ENCODE results near the gene RBM19. TPM values are rescaled to one million over a fixed set of nuclear protein-coding genes. Genes with fewer than 3 reads are reported as not detected.

The RBM19 gene
- total and polyA plus RNA-seq, 2 donors (not counting 3 experiments of a cell fraction or from before 2014, with no cell fraction given), result 13.2 to 34.4 TPM

GRCh38 chr12:113954547-113954946 lies 11.6 kb downstream of the RBM19 start:
- intact Hi-C loops (cut with micrococcal nuclease), result no loop called here
- POLR2A ChIA-PET, result no interaction called here
- TF ChIP-seq GATA2 (IDR thresholded peaks at IDR 0.05; ENCODE audit: insufficient read depth, insufficient read length, low read depth, low read length) (no peak), POLR2AphosphoS5 (IDR thresholded peaks at IDR 0.05; ENCODE audit: insufficient read depth, low read depth, low read length) (no peak), EZH2 (IDR thresholded peaks at IDR 0.05; ENCODE audit: borderline replicate concordance, low read depth, low read length, severe bottlenecking) (no peak), MYC (IDR thresholded peaks at IDR 0.05; ENCODE audit: low read depth, low read length) (no peak), MAX (IDR thresholded peaks at IDR 0.05; ENCODE audit: insufficient read depth, insufficient read length) (no peak), POLR2A (IDR thresholded peaks at IDR 0.05; ENCODE audit: low read depth, low read length) (no peak), JUN (IDR thresholded peaks at IDR 0.05; ENCODE audit: borderline replicate concordance, insufficient read depth, insufficient read length, low read depth) (no peak), FOS (IDR thresholded peaks at IDR 0.05; ENCODE audit: borderline replicate concordance, insufficient read depth, low read length) (no peak), CTCF (IDR thresholded peaks at IDR 0.05; ENCODE audit: extremely low read depth in 1 of 2, insufficient read depth in 1 of 2, low read depth in 1 of 2, low read length in 2 of 2) (no peak)

More at GRCh38 chr12:113954547-113954946, 11.6 kb downstream of the RBM19 start:
- Histone ChIP-seq H3K9ac (replicated peaks; ENCODE audit: extremely low read depth, insufficient read depth, low read length) (no peak overlapping the region), H2AFZ (ENCODE audit: low read depth, low read length) (no peak overlapping the region), H3K36me3 (ENCODE audit: control insufficient read depth in 2 of 2, extremely low read depth in 1 of 2, insufficient read depth in 2 of 2, low read length in 2 of 2) (peaks cover 3 to 30% of the 10 kb centered on the region in 2 experiments), H3K4me3 (replicated peaks in 1 of 3; ENCODE audit: insufficient read depth in 1 of 3, low read depth in 1 of 3, low read length in 3 of 3) (no peak overlapping the region), H3K9me3 (replicated peaks; ENCODE audit: control insufficient read depth, insufficient read depth, low read length) (no peaks in the 10 kb centered on the region), H3K4me2 (ENCODE audit: insufficient read depth, low read length) (no peak overlapping the region), H3K27me3 (ENCODE audit: control insufficient read depth in 2 of 2, insufficient read depth in 2 of 2, low read length in 2 of 2) (no peaks in the 10 kb centered on the region), H4K20me1 (replicated peaks; ENCODE audit: control insufficient read depth, extremely low read depth, insufficient read depth, low read length) (no peaks in the 10 kb centered on the region), H3K9me1 (replicated peaks; ENCODE audit: control insufficient read depth, extremely low read depth, insufficient read depth, low read length) (no peaks in the 10 kb centered on the region), H3K79me2 (ENCODE audit: control insufficient read depth, insufficient read depth, low read length) (no peaks in the 10 kb centered on the region), H3K27ac (ENCODE audit: insufficient read depth, low read depth, low read length) (no peak overlapping the region), H3K4me1 (ENCODE audit: control insufficient read depth, extremely low read depth, insufficient read depth, low read length) (no peaks in the 10 kb centered on the region)
- no TSS peak for BruUV-seq (replicated peaks)
- dilution Hi-C loops (cut with MboI; ENCODE audit: extremely low pct_ligation_motif_present, low sequenced_read_pairs), result no loop called here
- no peak for DNase-seq (ENCODE audit: low read depth, low spot score)
- CTCF ChIA-PET, result interaction anchor here (1.0 to 1.3 kb wide), 4 partner anchors 12 to 554 kb away, joined by 3 read pairs; partner anchors contain the start of gene RBM19
- FAIRE-seq, result no peak

Data from endothelial cell of umbilical vein (primary cell).